Measurements from ENCODE around the gene PRAC1. TPM values are rescaled to one million over a fixed set of nuclear protein-coding genes. Genes with fewer than 3 reads are reported as not detected.

The PRAC1 gene
- total RNA-seq, 2 donors from 2014 or later = not detected

- Histone ChIP-seq H3K27me3 (replicated peaks; ENCODE audit: insufficient read depth) (peaks cover 5% of the 10 kb centered on the region), H3K36me3 (no peaks in the 10 kb centered on the region), H3K4me1 (ENCODE audit: control insufficient read depth in 1 of 2, low read depth in 2 of 2) (no peaks in the 10 kb centered on the region), H3K27ac (no peak overlapping the region), H3K4me3 (no peak overlapping the region), H3K9me3 (no peaks in the 10 kb centered on the region)
- DNase-seq (ENCODE audit: low spot score) (no peak), ATAC-seq (ENCODE audit: insufficient number of reproducible peaks, low FRiP score, low read depth) (no peak)
- TF ChIP-seq CTCF (IDR thresholded peaks at IDR 0.05) = no peak
Observed at GRCh38 chr17:48760411-48760810, 38.1 kb upstream of the PRAC1 start.

- TF ChIP-seq CTCF (IDR thresholded peaks at IDR 0.05) = no peak
- DNase-seq (ENCODE audit: low spot score) (no peak), ATAC-seq (ENCODE audit: insufficient number of reproducible peaks, low FRiP score, low read depth) (no peak)
- H3K36me3 ChIP-seq = no peaks in the 10 kb centered on the region
- H3K4me3 ChIP-seq = no peak overlapping the region
- peaks cover 9% of the 10 kb centered on the region for H3K27me3 ChIP-seq (replicated peaks; ENCODE audit: insufficient read depth)
- no peak overlapping the region for H3K27ac ChIP-seq
- no peaks in the 10 kb centered on the region for H3K9me3 ChIP-seq
- H3K4me1 ChIP-seq (ENCODE audit: control insufficient read depth in 1 of 2, low read depth in 2 of 2) = peaks cover 0 to 6% of the 10 kb centered on the region in 2 donors
Observed at GRCh38 chr17:48759288-48759687, 37.0 kb upstream of the PRAC1 start.

- no peak overlapping the region for H3K4me3 ChIP-seq
- no peak for TF ChIP-seq CTCF (IDR thresholded peaks at IDR 0.05)
- peaks cover 22% of the 10 kb centered on the region for H3K27me3 ChIP-seq (replicated peaks; ENCODE audit: insufficient read depth)
- ATAC-seq (ENCODE audit: insufficient number of reproducible peaks, low FRiP score, low read depth) (no peak), DNase-seq (ENCODE audit: low spot score) (no peak)
- H3K27ac ChIP-seq = no peak overlapping the region
- H3K9me3 ChIP-seq = no peaks in the 10 kb centered on the region
- H3K36me3 ChIP-seq = no peaks in the 10 kb centered on the region
- peaks cover 0 to 17% of the 10 kb centered on the region in 2 donors for H3K4me1 ChIP-seq (ENCODE audit: control insufficient read depth in 1 of 2, low read depth in 2 of 2)
Observed at GRCh38 chr17:48757524-48757961, 35.2 kb upstream of the PRAC1 start.

GRCh38 chr17:48756830-48757251, 34.5 kb upstream of the PRAC1 start:
- Histone ChIP-seq H3K4me1 (ENCODE audit: control insufficient read depth in 1 of 2, low read depth in 2 of 2) (peaks cover 0 to 17% of the 10 kb centered on the region in 2 donors), H3K9me3 (no peaks in the 10 kb centered on the region), H3K4me3 (no peak overlapping the region), H3K36me3 (no peaks in the 10 kb centered on the region), H3K27me3 (replicated peaks; ENCODE audit: insufficient read depth) (peaks cover 22% of the 10 kb centered on the region), H3K27ac (no peak overlapping the region)
- ATAC-seq (ENCODE audit: insufficient number of reproducible peaks, low FRiP score, low read depth) = no peak
- DNase-seq (ENCODE audit: low spot score) = no peak
- TF ChIP-seq CTCF (IDR thresholded peaks at IDR 0.05) = no peak

GRCh38 chr17:48755356-48755755, 33.0 kb upstream of the PRAC1 start:
- H3K4me3 ChIP-seq = no peak overlapping the region
- H3K27ac ChIP-seq = no peak overlapping the region
- H3K27me3 ChIP-seq (replicated peaks; ENCODE audit: insufficient read depth) = peaks cover 30% of the 10 kb centered on the region

More at GRCh38 chr17:48755356-48755755, 33.0 kb upstream of the PRAC1 start:
- Histone ChIP-seq H3K36me3 (no peaks in the 10 kb centered on the region), H3K9me3 (no peaks in the 10 kb centered on the region), H3K4me1 (ENCODE audit: control insufficient read depth in 1 of 2, low read depth in 2 of 2) (peaks cover 0 to 17% of the 10 kb centered on the region in 2 donors)
- ATAC-seq (ENCODE audit: insufficient number of reproducible peaks, low FRiP score, low read depth) = no peak
- no peak for TF ChIP-seq CTCF (IDR thresholded peaks at IDR 0.05)
- no peak for DNase-seq (ENCODE audit: low spot score)
